Mucosa of descending colon (tissue), 3 donors: ENCODE results near the gene MICAL3. TPM values are rescaled to one million over a fixed set of nuclear protein-coding genes. Genes with fewer than 3 reads are reported as not detected.
A peak's percentile ranks its signal among the peaks of the same experiment; 100 is the strongest.

Experiments
- ATAC-seq: fragments of 200-7000 bp; cut with Tn5 transposase; one replicate; pipeline ENCODE4 v1.9.1; 2020; ENCODE audit warnings: mild to moderate bottlenecking, moderate library complexity
- DNase-seq, 3 donors: peaks; one replicate each; pipeline ENCODE4 v3.0.0-alpha.2; 2020
- H3K36me3 ChIP-seq: fragments of 200-600 bp; one replicate; pipeline ENCODE4 v1.8.0; 2021; ENCODE audit warnings: low read depth, mild to moderate bottlenecking
- H3K4me1 ChIP-seq: fragments of 200-600 bp; one replicate; pipeline ENCODE4 v1.8.0; 2021; ENCODE audit warnings: low read depth, mild to moderate bottlenecking
- H3K4me3 ChIP-seq: fragments of 200-600 bp; one replicate; pipeline ENCODE4 v1.8.0; 2021; ENCODE audit warnings: mild to moderate bottlenecking
- H3K9me3 ChIP-seq: fragments of 200-600 bp; one replicate; pipeline ENCODE4 v1.8.0; 2021; ENCODE audit warnings: mild to moderate bottlenecking
- intact Hi-C, 2 donors: fragments of 100-400 bp; cut with DNase I in 1 of 2; cut with micrococcal nuclease in 1 of 2; formaldehyde crosslinking; loops; one replicate each; pipeline versions ENCODE4 v1.11.0 to v1.11.1; 2022; cut with DNase I, micrococcal nuclease
- total RNA-seq, 3 donors: library from RNA; stranded (reverse); fragmentation: NEBNext Ultra II Directional in 2 of 3; extraction: Animal tissue kit (Norgen Biotek cat#: 25700) in 2 of 3; gene quantifications; one replicate each; pipeline versions ENCODE4 v1.2.1 to v1.2.4, GENCODE V29; 2021 to 2023
- TF ChIP-seq, protein P1 (sequence below): fragments of 200-600 bp; IDR thresholded peaks from one replicate; pipeline ENCODE4 v1.8.0; 2022; ENCODE audit warnings: antibody characterized with exemption, mild to moderate bottlenecking
- donor health status: DM: no; HTN: no; CAD: no; lungs with moderate emphysema.
- donor health status: DM: no; HTN: no; CAD: no.
- donor health status: DM: no; HTN: yes; CAD: no.

The MICAL3 gene
- total RNA-seq, 3 donors from 2014 or later: 75.8 to 135 (median 129) TPM

GRCh38 chr22:17838180-17838865 lies 186.0 kb downstream of the MICAL3 start:
- no peaks in the 10 kb centered on the region for H3K9me3 ChIP-seq
- no peaks in the 10 kb centered on the region for H3K36me3 ChIP-seq
- TF ChIP-seq, protein P1, sequence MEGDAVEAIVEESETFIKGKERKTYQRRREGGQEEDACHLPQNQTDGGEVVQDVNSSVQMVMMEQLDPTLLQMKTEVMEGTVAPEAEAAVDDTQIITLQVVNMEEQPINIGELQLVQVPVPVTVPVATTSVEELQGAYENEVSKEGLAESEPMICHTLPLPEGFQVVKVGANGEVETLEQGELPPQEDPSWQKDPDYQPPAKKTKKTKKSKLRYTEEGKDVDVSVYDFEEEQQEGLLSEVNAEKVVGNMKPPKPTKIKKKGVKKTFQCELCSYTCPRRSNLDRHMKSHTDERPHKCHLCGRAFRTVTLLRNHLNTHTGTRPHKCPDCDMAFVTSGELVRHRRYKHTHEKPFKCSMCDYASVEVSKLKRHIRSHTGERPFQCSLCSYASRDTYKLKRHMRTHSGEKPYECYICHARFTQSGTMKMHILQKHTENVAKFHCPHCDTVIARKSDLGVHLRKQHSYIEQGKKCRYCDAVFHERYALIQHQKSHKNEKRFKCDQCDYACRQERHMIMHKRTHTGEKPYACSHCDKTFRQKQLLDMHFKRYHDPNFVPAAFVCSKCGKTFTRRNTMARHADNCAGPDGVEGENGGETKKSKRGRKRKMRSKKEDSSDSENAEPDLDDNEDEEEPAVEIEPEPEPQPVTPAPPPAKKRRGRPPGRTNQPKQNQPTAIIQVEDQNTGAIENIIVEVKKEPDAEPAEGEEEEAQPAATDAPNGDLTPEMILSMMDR: no peak
- H3K4me3 ChIP-seq: no peak overlapping the region
- peaks cover under 1% of the 10 kb centered on the region for H3K4me1 ChIP-seq
- ATAC-seq (no peak), DNase-seq (no peak)
- intact Hi-C loops: loop anchor here in 1 of 2 donors (10.0 kb wide), 1 partner anchor 236 kb away; the partner anchor contains the start of gene PEX26

DNA sequence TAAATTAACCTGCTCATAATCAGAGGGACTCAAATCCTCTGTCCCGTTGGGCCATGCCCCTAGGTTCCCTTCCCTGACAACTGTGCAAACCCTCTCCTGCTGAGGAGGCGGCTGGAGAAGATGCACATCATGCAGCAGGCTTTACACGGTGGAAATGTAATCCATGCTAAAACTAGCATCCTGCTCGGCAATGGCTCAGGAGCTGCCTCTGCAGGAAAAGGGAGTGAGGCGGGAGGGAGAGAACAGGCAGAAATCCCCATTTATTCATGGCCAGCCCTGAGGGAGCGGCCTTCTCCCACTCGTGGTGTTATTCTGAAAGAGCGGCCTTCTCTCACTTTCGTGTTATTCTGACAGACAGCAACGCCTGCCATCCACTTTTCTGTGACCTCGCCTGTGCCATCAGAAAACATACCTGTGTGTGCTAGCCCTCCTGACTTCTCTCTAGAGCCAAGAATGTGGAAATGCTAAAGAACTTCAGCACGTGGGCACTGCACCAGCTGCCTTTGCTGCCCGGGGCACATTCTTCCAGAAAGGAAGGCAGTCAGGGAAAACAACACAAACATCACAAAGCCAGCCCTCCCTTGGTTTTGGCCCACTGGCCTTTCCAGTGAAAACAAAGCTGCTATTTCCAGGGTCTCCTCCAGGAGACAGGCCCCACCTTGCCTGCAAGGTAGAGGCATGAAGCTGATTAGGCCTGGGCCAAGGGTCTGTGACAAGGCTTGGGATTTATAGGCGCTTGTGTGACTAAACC lies 187.2 kb downstream of the MICAL3 start:
- ATAC-seq (no peak), DNase-seq (no peak)
- Histone ChIP-seq H3K4me1 (peaks cover 12% of the 10 kb centered on the region), H3K9me3 (no peaks in the 10 kb centered on the region), H3K4me3 (no peak overlapping the region), H3K36me3 (no peaks in the 10 kb centered on the region)
- TF ChIP-seq, protein P1: no peak
- intact Hi-C loops: loop anchor here in 1 of 2 donors (10.0 kb wide), 1 partner anchor 238 kb away; the partner anchor contains the start of gene PEX26

DNA sequence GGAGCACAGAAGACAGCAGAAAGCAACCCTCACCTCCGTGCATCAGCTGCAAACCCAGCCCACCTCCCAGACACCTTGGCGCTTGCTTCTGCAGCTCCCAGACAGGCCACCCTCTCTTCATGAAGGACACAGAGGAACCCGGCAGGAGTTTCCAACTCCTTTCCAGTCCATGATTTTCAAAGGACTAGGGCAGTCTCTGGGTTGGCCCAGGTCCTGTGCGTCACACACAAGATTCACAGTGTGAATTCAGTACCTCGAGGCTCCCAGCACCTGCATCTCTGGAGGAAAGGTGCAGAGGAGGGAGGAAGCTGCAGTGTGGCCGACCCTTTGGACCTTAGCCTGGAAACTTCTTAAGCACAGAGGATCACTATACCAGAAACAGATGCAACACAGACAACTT lies 189.1 kb downstream of the MICAL3 start:
- Histone ChIP-seq H3K9me3 (no peaks in the 10 kb centered on the region), H3K36me3 (no peaks in the 10 kb centered on the region), H3K4me3 (no peak overlapping the region), H3K4me1 (peaks cover 16% of the 10 kb centered on the region)
- ATAC-seq (no peak), DNase-seq (no peak)
- TF ChIP-seq, protein P1: no peak
- intact Hi-C loops: loop anchor here in 1 of 2 donors (10.0 kb wide), 1 partner anchor 240 kb away; the partner anchor contains the start of gene PEX26

GRCh38 chr22:17833489-17833888 lies 190.9 kb downstream of the MICAL3 start:
- Histone ChIP-seq H3K4me1 (peaks cover 16% of the 10 kb centered on the region), H3K4me3 (no peak overlapping the region), H3K36me3 (no peaks in the 10 kb centered on the region), H3K9me3 (no peaks in the 10 kb centered on the region)
- ATAC-seq (no peak), DNase-seq (no peak)
- intact Hi-C loops: loop anchor here (5.0 to 10.0 kb wide), 3 partner anchors 59 to 244 kb away; partner anchors contain the start of gene PEX26 (in 2 of the 2)
- TF ChIP-seq, protein P1: no peak

- intact Hi-C loops: loop anchor here (5.0 to 10.0 kb wide), 3 partner anchors 60 to 245 kb away; partner anchors contain the start of gene PEX26 (in 2 of the 2)
- peak; percentile 78 to 82 (median 81) for DNase-seq
- TF ChIP-seq, protein P1: no peak
- ATAC-seq: peak; percentile 81
- H3K9me3 ChIP-seq: no peaks in the 10 kb centered on the region
- no peak overlapping the region for H3K4me3 ChIP-seq
- H3K4me1 ChIP-seq: peaks cover 16% of the 10 kb centered on the region
- no peaks in the 10 kb centered on the region for H3K36me3 ChIP-seq
These were observed 191.7 kb downstream of the MICAL3 start for GRCh38 chr22:17832665-17833064.
